Adrenal gland (tissue), 12 donors: Measurements from ENCODE around the gene BAHCC1. TPM values are rescaled to one million over a fixed set of nuclear protein-coding genes. Genes with fewer than 3 reads are reported as not detected.

Experiments
- DNase-seq, 7 donors: peaks; one replicate each; pipeline ENCODE4 v3.0.0-alpha.2; 2019 to 2020
- H3K27ac ChIP-seq, 5 donors: fragments of 200-600 bp; sonication (generic) in 4 of 5; 1 replicate in 3 of 5; 2 replicates in 2 of 5; pipeline versions ENCODE4 v1.5.1 to v1.8.0; 2016 to 2020; ENCODE audit warnings: mild to moderate bottlenecking in 1 of 5
- H3K27me3 ChIP-seq: fragments of 200-600 bp; 2 replicates; pipeline ENCODE4 v1.8.0; 2021
- H3K36me3 ChIP-seq, 2 donors: fragments of 200-600 bp; replicated peaks in 1 of 2; 1 replicate in 1 of 2; 2 replicates in 1 of 2; pipeline versions ENCODE4 v1.5.1 to v1.8.0; 2018 to 2022
- H3K4me1 ChIP-seq, 2 donors: fragments of 200-600 bp; replicated peaks in 1 of 2; 1 replicate in 1 of 2; 2 replicates in 1 of 2; pipeline versions ENCODE4 v1.5.1 to v1.8.0; 2018 to 2021
- H3K4me3 ChIP-seq, 4 donors: fragments of 200-600 bp; sonication (generic) in 3 of 4; one replicate each; pipeline ENCODE4 v1.5.1; 2016 to 2018
- H3K9me3 ChIP-seq, 3 donors: fragments of 200-600 bp; sonication (generic) in 1 of 3; replicated peaks in 1 of 3; 1 replicate in 2 of 3; 2 replicates in 1 of 3; pipeline versions ENCODE4 v1.5.1 to v1.8.0; 2016 to 2021
- POLR2A ChIP-seq, 2 donors: fragments of 450-650 bp; IDR thresholded peaks; one replicate each; pipeline ENCODE4 v1.6.1; 2017; ENCODE audit warnings: antibody characterized with exemption in 2 of 2, mild to moderate bottlenecking in 2 of 2, moderate library complexity in 1 of 2
- WGBS, 4 donors: extraction: QIAGEN DNeasy Blood & Tissue Kit in 2 of 4; methylation state at CpG; one replicate each; pipeline versions ENCODE4 v1.1.5 to v1.1.7; 2013 to 2017; 5-methylcytosine and 5-hydroxymethylcytosine counted together
- intact Hi-C, 2 donors: fragments of 100-400 bp; cut with DNase I; formaldehyde crosslinking; loops; one replicate each; pipeline versions ENCODE4 v1.14.1 to v1.15.0; 2022 to 2023
- polyA plus RNA-seq, 3 donors: library from polyadenylated mRNA; stranded (reverse); fragments of 200-250 nt in 2 of 3; fragments of 350-450 nt in 1 of 3; fragmentation: Illumina TruSeq in 1 of 3; extraction: RNeasy Lipid Tissue Mini Kit (QIAGEN cat#74804) in 1 of 3; gene quantifications; one replicate each; pipeline ENCODE4 v1.2.3, GENCODE V29; 2013 to 2014
- total RNA-seq, 9 donors: library from RNA; depleted of rRNA in 4 of 9; stranded (reverse); fragments of >200 nt in 4 of 9; fragments of 120-200 nt in 1 of 9; fragmentation: NEBNext Ultra II Directional in 1 of 9; extraction: Animal tissue kit (Norgen Biotek cat#: 25700) in 1 of 9; gene quantifications; one replicate each; pipeline versions ENCODE4 v1.1.0 to v1.2.4, GENCODE V29; 2013 to 2023
- TF ChIP-seq, protein P1 (sequence below), 6 experiments: fragments of 450-650 bp in 4 of 6; fragments of 200-600 bp in 2 of 6; sonication (generic) in 1 of 6; IDR thresholded peaks; 1 replicate in 5 of 6; 2 replicates in 1 of 6; pipeline versions ENCODE4 v1.5.1 to v1.8.0; 2016 to 2021; ENCODE audit warnings: antibody characterized with exemption in 6 of 6, mild to moderate bottlenecking in 2 of 6, moderate library complexity in 1 of 6
- donor health status: healthy with polysubstance abuse.
- donor health status: Bipolar disorder and iron deficiency.
- donor health status: DM: yes; HTN: yes; CAD: no.
- donor health status: DM: no; HTN: no; CAD: no.
- donor health status: DM: no; HTN: no; CAD: no.
- donor health status: DM: yes; HTN: yes; CAD: no.

BAHCC1 gene
- total and polyA plus RNA-seq, 12 donors: 1.7 to 68.0 (median 18.4) TPM

DNA sequence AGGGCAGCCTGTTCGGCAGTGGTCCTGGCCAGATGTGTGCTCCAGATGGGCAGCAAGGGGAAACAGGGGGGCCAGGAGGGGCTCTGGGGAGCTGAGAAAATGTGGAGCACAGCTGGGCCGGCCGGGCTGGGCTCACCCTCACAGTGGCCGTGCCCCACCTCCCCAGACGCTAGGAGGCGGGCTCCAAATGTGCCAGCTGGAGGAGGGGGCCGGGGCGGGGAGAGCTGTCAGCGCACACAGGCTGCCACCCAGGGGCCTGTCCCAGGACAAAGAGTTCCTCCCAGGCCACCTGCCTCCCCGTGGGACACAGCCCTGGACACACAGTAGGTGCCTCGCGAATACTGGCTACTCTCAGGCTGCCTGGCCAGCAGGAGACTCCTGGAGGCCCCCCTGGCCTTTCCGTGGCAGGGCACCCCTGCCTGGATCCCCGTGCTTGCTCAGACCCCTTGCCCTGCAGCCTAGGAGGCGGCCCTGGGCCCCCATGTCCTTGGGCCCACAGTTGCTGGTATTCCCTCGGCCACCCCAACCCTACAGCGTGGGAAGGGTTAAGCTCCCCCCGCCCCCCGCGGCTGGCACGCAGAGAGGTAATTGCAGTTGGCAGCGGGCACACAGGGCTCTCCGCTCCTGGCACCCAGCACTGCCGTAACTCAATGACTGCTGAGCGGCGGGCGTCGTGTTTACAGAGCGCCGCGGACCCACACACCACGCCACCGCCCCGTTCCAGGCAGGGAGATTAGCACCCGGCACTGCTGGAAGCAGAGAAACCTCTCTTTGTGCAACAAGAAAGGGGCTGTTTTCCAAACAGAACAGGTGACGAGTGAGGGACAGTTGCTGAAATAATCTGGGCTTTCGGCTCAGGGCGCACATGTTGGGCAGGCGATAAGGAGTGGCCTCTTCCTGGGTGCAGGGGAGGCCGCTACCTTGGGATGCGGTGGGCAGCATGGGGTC is 32.2 kb downstream of the BAHCC1 start:
- 41 to 62% (median 57%) methylated on average over 13 to 41 of the region's 41 CpGs for WGBS, 4 donors
- Histone ChIP-seq H3K9me3 (no peaks in the 10 kb centered on the region), H3K4me1 (peaks cover 35 to 48% of the 10 kb centered on the region in 2 donors), H3K27ac (no peak overlapping the region), H3K27me3 (no peaks in the 10 kb centered on the region), H3K4me3 (no peak overlapping the region), H3K36me3 (no peaks in the 10 kb centered on the region)
- intact Hi-C loops: no loop called here
- peak in 4 of 7 donors; percentile 43 to 66 (median 57) for DNase-seq
- TF ChIP-seq POLR2A (IDR thresholded peaks at IDR 0.05): no peak
- TF ChIP-seq, protein P1, sequence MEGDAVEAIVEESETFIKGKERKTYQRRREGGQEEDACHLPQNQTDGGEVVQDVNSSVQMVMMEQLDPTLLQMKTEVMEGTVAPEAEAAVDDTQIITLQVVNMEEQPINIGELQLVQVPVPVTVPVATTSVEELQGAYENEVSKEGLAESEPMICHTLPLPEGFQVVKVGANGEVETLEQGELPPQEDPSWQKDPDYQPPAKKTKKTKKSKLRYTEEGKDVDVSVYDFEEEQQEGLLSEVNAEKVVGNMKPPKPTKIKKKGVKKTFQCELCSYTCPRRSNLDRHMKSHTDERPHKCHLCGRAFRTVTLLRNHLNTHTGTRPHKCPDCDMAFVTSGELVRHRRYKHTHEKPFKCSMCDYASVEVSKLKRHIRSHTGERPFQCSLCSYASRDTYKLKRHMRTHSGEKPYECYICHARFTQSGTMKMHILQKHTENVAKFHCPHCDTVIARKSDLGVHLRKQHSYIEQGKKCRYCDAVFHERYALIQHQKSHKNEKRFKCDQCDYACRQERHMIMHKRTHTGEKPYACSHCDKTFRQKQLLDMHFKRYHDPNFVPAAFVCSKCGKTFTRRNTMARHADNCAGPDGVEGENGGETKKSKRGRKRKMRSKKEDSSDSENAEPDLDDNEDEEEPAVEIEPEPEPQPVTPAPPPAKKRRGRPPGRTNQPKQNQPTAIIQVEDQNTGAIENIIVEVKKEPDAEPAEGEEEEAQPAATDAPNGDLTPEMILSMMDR (IDR thresholded peaks at IDR 0.05): no peak

DNA sequence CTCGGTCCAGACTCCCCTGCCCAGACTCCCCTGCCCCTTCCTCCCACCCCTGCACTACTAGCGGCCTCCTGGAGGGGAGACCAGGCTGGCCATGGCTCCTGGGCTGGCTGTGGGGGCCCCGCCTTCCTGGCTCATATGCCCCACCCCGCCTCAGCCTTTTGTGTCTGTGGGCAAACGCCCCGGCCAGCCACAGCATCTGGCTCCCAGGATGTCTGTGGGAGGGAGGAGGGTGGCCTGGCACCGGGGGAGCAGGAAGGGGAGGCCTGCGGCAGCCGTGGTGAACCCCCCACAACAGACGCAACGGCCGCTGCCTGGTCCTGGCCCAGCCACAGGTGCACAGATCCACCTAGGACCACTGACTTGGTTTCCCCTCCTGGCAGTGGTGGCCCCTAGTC is 32.9 kb downstream of the BAHCC1 start:
- intact Hi-C loops: no loop called here
- Histone ChIP-seq H3K36me3 (no peaks in the 10 kb centered on the region), H3K4me1 (peaks cover 29 to 41% of the 10 kb centered on the region in 2 donors), H3K9me3 (no peaks in the 10 kb centered on the region), H3K27ac (no peak overlapping the region), H3K4me3 (no peak overlapping the region), H3K27me3 (no peaks in the 10 kb centered on the region)
- DNase-seq: no peak
- TF ChIP-seq, protein P1 (IDR thresholded peaks at IDR 0.05): peak in 1 of 6 experiments; percentile 9
- TF ChIP-seq POLR2A (IDR thresholded peaks at IDR 0.05): no peak
- 62 to 70% (median 68%) methylated on average over 3 to 12 of the region's 12 CpGs for WGBS, 4 donors

DNA sequence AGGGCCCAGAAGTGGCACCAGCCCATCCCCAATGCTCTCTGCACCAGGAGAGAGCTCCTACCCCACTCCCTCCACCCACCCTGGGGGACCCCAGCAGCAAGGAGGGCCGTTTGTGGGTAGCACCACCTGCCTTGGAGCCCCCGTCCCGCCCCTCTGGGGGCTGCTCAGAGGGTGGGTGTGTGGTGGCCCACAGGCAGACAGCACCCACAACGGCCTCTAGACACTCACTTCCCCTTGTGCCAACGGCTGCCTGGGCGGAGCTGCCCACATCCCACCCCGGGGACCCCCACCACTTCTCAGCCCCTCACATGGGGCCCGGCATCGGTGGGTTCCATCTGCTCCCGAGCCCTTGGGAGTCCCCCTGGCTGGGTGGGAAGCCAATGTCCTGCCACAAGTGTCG is 33.3 kb downstream of the BAHCC1 start:
- no peaks in the 10 kb centered on the region for H3K36me3 ChIP-seq
- DNase-seq: no peak
- no peak for TF ChIP-seq POLR2A (IDR thresholded peaks at IDR 0.05)
- TF ChIP-seq, protein P1 (IDR thresholded peaks at IDR 0.05): no peak
- intact Hi-C loops: no loop called here
- H3K4me1 ChIP-seq: peaks cover 25 to 37% of the 10 kb centered on the region in 2 donors
- no peaks in the 10 kb centered on the region for H3K27me3 ChIP-seq
- H3K27ac ChIP-seq: no peak overlapping the region
- no peaks in the 10 kb centered on the region for H3K9me3 ChIP-seq
- H3K4me3 ChIP-seq: no peak overlapping the region
- 65 to 72% (median 66%) methylated on average over 4 to 11 of the region's 11 CpGs; no CpG with 5 or more reads in 1 of the 4 donors for WGBS, 4 donors

DNA sequence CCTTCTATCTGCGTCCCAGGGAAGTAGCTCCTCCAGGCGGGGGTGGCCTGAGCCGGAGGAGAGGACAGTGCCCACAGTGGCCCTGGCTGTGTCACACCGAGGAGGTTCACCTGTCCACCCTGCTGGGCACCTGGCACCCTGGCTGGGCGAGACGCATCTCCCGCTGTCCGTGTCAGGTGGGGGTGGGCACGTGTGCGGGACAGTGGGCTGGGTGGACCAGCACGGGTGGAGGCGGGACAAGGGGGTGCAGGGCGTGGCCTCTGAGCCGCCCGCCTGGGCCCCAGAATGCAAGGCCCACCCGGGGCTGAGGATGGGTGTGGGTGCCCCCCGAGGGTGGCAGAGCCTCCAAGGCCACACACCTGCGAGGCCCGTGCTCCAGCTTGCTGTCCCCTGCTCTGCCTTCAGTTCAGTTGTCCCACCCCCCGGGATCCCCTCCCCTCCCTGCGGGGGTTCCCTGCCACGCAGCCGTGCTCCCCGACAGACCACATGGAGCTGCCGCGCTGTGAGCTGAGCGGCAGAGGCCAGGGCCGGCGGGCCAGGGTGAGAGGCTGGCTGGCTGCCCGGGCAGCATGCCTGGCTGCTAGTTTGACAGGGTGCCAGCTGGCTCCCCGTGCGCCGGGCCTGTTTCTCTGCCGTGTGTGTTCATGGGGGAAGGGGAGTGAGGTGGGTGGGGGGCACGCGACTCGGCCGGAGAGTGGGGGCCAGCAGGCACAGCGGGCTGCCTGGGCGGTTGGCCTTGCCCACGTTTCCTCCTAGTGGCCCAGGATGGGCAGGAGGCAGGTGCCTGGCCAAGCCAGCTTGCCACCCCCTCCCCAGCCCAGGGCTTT is 33.9 kb downstream of the BAHCC1 start:
- WGBS, 4 donors: 14 to 40% (median 25%) methylated on average over 1 to 41 of the region's 41 CpGs
- H3K4me3 ChIP-seq: peak overlapping the region in 1 of 4 donors; percentile 28
- H3K9me3 ChIP-seq: no peaks in the 10 kb centered on the region
- peak; percentile 78 to 93 (median 90) for DNase-seq
- TF ChIP-seq, protein P1 (IDR thresholded peaks at IDR 0.05): peak in 1 of 6 experiments; percentile 6
- no peak for TF ChIP-seq POLR2A (IDR thresholded peaks at IDR 0.05)
- intact Hi-C loops: no loop called here
- no peaks in the 10 kb centered on the region for H3K36me3 ChIP-seq
- no peaks in the 10 kb centered on the region for H3K27me3 ChIP-seq
- H3K4me1 ChIP-seq: peaks cover 18 to 31% of the 10 kb centered on the region in 2 donors
- H3K27ac ChIP-seq: peak overlapping the region in 1 of 5 donors; percentile 22
